Gastrocnemius medialis (tissue), 4 donors: ENCODE results near the gene SORBS1.

ENCODE experiments used
- CTCF ChIP-seq, 5 experiments: fragments of 450-650 bp in 3 of 5; fragments of 200-600 bp in 2 of 5; sonication (generic) in 2 of 5; IDR thresholded peaks in 4 of 5; conservative IDR thresholded peaks in 1 of 5; 1 replicate in 4 of 5; 2 replicates in 1 of 5; pipeline ENCODE4 v1.5.1; 2016 to 2019; ENCODE audit warnings: antibody characterized with exemption in 5 of 5, mild to moderate bottlenecking in 3 of 5, moderate library complexity in 3 of 5
- POLR2A ChIP-seq, 2 donors: fragments of 450-650 bp; IDR thresholded peaks; one replicate each; pipeline ENCODE4 v1.6.1; 2017; ENCODE audit warnings: antibody characterized with exemption in 2 of 2, mild to moderate bottlenecking in 2 of 2, moderate library complexity in 2 of 2

DNA sequence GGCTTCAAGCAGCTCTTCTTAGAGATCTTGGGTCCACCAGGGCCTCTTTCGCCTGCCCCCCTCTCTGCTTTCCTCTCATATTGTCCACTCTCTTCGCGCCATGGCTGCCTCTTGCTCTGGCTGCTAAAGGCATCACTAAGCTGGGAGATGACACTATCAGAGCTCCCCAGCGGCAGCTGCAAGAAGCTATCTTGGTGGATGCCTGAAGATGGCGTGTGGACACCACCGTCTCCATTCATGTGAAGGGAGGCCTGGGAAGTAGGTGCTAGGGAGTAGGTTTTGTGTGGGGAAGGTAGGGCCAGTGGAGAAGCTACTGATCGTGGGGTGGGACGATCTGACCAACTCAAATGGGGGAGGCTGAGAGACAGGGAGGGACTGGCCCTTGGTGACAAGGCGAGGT, 224.5 kb downstream of the SORBS1 start:
- TF ChIP-seq POLR2A (IDR thresholded peaks at IDR 0.05), result no peak
- TF ChIP-seq CTCF (IDR thresholded peaks at IDR 0.05 in 4 of 5, conservative IDR thresholded peaks at IDR 0.05 in 1 of 5), result no peak
